GM21423 (cell line): ENCODE data around the gene ZNF654.
"Not testable (repeated sequence)": the region's sequence is repeated elsewhere in the genome, so short reads cannot be mapped to it uniquely, and the experiment has no call there.

Experiments used
- ATAC-seq: cut with Tn5 transposase; IDR thresholded peaks from one replicate; pipeline ENCODE4 v1.9.1; 2021; ENCODE audit warnings: mild to moderate bottlenecking, moderate library complexity; ENCODE audit not compliant: unreplicated experiment

The ZNF654 gene

DNA sequence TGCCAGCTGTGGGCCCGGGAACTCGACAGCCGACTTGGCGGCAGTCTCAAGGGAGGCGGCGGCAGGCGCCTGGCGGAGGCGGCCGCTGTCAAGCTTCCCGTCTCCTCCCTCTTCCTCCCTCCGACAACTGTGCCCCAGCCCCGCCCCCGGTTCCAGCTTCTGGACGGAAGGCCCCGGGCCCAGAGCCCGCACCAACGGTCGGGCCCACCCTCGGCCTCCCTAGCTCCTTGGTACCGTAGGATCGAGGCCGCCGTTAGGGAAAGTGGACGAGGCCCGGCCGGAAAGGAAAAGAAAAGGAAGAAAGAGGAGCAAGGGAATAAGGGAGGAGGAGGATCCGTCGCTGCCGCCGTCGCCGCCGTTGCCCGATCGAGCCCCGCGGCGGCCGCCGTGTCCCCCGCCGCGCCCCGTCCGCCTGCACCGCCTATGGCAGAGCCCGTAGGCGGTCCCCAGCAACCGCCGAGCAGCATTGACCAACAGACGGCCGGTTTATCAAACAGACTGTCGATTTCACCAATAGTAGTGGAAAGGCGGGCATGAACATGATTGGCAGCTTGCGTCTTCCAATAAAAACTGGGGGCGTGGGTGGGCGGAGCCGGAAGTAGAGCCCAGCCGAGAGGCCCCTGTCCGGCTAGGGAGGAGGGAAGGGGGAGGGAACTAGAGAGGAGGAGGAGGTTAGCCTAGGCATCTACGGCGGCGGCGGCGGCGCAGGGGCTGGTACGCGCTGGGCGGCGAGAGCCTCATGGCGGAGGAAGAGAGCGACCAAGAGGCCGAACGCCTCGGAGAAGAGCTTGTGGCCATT, at the start of gene ZNF654, which contains the start of gene CGGBP1:
TSS of gene ZNF654 (plus strand) at position 675 of the 799 bp plus-strand sequence. CDS start at position 740, 65 bp downstream.
TSS of gene CGGBP1 (minus strand) at position 425 of the 799 bp plus-strand sequence. CDS start 3,029 bp downstream, outside the sequence.
- peak; percentile 93 for ATAC-seq

DNA sequence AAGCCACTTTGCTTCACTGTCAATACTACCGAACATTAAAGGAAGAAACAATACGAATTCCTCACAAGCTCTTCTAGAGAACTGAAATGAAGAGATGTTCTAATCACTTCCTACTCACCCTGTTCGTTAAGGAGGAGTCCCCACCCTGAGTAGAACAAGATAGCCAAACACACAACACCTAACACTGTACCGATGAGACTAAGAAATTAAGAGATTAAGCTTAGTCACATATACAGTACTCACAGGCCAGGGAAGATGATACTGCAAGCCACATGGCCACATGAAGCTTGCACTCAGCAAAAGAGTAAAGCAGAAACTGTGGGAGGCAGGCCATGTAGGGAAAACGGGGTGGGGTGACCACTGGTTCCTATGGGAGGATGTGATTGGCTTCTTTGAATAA, 48.2 kb upstream of the ZNF654 start:
- ATAC-seq: no peak

DNA sequence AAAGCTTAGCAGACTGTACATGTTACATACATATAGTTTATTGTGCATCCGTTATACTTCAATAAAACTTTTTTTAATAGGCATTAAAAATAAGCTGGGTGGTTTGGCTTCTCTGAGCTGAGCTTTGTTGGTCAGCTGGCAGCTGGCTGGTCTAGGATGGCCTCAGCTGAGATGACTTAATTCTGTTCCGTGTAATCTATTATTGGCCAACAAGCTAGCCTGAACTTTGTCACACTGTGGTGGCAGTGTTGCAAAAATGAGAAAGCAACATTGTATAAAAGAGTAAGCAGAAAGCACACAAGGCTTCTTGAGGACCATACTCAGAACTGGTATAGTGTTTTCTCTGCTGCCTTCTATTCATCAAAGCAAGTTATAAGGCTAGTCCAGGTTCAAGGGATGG, 45.5 kb upstream of the ZNF654 start:
- no peak for ATAC-seq

DNA sequence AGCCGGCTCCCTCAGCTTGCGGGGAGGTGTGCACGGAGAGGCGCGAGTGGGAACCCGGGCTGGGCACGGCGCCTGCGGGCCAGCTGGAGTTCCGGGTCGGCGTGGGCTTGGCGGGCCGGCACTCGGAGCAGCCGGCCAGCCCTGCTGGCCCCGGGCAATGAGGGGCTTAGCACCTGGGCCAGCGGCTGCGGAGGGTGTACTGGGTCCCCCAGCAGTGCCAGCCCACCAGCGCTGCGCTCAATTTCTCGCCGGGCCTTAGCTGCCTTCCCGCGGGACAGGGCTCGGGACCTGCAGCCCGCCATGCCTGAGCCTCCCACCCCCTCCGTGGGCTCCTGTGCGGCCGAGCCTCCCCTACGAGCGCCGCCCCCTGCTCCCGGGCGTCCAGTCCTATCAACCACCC, 43.4 kb upstream of the ZNF654 start:
- ATAC-seq: not testable (repeated sequence)

DNA sequence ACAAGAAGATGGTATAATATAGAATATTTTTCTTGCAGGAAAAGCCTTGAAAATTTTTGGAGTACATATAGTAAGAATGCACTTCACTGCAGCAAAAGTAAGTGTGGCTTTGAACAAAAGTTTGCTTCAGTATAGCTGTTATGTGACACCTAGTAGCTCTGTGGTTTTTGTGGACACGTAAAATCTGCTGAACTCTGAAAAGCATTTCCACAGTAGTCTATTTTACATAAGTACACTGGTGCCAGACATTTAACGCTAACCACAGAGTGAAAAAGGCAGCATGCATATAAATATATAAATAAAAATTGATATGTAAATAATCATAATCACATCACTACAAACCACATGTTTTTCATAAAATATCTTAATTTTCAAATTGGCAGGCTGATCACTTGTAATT, 40.0 kb upstream of the ZNF654 start:
- peak; percentile 99 for ATAC-seq

DNA sequence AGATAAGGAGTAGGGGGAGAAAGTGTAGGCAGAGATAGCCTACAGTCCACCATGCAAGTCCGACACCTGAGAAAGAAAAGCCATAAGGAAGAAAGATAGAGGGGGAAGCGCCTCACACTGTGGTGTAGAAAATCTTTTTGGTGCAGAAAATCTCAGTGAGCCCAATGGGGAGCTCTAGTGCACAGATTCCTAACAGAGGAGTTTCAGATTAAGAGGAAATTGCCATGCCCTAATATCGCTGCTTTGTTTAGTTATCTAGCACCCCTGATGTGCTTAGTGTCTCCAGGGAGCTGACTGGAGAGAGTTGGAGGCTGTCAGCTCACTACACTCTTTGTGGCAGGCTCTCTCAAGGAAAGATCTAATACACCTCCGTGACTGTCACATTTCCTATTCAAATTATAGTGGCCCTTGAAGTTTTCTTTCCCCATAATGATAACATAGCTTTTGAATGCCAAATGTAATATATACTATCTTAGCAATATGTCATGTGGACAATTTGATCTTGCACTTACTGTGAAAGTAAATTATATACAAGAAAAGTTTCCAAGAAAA, 34.0 kb upstream of the ZNF654 start:
- no peak for ATAC-seq

DNA sequence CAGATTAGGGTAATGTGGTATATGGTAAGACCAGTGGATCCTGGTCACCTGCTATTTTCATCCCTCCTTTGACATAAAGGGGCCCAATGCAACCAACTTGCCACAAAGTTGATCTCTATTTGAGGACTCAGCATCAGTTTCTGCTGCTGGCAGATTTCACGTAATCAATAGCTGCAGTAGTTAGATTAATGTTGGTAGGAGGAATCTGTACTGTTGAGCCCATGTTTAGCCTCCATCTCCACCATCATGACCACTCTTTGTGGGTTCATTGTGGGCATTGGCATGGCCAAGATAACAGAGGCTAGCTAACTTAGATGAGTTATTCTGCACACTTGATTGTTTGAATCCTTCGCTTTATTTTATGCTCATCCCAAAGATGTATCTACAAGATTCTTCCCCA, 30.2 kb upstream of the ZNF654 start:
- ATAC-seq: no peak

DNA sequence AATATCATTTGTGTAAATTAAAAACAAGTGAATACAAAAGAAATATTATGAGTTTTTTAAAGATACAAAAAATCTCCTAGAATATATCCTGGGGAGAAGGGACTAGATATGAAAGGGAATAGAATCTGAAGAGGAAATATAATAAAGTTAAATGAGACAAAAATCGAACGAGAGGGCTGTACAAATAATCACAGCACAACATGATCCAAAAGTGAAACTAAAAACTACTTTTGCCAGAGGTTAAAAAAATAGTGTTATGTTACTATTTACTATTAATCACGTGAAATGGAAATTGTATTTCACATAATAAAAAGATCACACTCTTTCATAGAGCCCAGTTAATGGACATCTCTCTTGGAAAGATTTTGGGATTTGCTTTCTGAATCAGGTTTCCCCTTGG, 28.8 kb upstream of the ZNF654 start:
- no peak for ATAC-seq

DNA sequence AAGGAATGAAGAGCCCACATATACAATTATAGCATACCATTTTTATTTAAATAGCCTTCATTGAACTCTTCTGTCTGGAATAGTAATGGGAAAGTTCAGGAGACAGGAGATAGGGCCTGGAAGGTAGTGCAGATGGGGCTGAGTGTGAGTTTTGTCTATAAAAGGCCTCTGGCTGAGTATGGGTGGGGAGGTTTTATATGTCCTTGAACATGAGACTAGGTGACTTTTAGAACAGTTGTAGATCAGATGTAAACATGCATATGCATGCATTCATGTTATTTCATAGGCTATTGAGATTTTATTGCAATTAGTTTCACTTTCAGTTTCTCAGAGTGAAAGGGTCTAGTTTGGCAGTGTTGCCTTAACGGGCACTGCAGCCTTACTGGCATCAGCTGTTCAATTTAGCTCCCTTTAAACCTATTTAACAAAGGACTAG, 27.4 kb upstream of the ZNF654 start:
- ATAC-seq: peak; percentile 87

DNA sequence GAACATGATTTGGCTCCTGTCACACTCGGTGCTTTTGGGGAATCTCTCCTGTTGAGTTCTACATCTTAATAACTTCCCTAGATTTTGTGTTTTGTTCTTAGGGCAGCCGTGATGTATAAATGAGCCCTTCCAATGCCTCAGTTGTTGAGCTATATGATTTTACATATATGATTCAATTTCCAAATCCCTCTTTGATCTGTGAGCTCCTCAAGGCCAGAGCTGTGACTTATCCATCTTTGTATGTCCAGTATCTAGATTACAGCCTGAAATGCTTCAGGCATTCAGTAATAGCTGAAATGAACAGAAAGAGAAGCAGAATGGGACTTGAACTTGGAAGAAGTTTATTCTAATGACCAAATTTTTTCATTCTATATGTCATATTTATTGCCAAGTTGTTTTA, 26.8 kb upstream of the ZNF654 start:
- ATAC-seq: peak; percentile 22

DNA sequence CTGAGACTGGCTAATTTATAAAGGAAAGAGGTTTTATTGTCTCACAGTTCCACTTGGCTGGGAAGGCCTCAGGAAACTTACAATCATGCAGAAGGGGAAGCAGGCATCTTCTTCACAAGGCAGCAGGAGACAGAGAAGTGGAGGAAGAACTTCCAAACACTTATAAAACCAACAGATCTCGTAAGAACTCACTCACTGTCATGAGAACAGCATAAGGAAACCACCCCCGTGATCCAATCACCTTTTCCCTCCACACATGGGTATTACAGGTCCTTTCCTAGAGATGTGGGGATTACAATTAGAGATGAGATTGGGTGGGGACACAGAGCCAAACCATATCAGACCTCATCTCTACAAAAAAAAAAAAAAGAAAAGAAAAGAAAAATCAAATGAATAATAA, 26.0 kb upstream of the ZNF654 start:
- no peak for ATAC-seq

DNA sequence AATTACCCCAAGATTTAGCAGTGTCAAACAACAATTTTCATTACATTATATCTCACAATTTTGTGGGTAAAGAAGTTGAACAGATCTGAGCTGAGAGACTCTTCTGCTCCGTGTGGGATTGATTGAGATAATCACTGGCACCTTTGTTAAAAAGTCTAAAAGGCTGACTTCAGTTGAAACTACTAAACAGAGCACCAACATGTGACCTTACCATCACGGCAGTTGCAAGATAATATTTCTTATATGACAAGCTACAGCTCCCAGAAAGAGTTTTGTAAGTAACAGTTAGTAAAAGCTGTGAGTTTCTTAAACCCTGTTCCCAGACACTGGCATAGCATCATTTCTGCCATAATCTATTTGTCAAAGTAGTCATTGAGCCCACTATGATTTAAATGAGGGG, 25.2 kb upstream of the ZNF654 start:
- ATAC-seq: no peak

DNA sequence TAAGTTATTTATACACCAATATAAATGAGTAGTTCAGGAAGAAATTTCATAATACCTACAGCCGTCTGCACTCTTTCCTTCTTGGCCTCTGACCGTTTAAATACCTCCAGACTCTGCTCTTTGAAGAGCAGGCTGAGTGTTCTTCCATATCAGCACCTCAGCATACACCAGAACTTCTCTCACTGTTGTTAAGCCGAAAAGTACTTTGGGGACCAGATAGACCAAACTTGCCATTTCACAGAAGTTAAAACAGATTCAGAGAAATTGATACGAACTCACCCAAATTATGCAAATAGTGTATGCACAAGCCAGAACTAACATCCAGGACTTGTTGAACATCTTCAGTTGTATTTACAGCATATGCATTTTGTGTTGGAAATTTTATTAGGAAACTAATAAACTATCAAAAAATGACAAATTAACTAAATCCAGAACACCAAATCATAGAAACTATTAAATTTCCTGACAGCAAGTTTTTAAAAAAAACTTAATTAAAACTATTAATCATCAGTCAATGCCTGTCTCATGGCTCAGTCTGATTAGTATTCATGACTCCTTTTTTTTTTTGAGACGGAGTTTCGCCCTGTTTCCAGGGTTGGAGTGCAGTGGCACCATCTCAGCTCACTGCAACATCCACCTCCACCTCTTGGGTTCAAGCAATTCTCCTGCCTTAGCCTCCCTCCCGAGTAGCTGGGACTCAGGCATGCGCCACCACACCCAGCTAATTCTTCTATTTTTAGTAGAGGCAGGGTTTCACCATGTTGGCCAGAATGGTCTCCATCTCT, 24.4 kb upstream of the ZNF654 start:
- ATAC-seq: no peak

DNA sequence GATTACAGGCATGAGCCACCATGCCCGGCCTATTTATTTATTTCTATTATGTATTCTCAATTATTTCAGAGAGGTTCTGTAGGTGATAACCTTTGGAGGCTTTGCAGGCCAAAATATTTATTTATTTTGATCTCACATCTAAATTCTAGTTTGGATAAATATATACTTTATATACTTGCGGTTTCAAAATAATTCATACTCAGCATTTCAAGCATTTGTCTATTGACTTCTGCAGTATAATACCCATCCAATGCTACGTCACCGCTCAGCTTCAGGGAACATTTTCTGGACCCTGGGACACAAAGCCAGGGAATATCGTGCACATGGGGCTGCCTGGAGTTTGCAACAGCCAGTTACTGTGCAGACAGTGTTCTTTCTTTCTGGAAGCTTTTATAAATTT, 22.8 kb upstream of the ZNF654 start:
- no peak for ATAC-seq

DNA sequence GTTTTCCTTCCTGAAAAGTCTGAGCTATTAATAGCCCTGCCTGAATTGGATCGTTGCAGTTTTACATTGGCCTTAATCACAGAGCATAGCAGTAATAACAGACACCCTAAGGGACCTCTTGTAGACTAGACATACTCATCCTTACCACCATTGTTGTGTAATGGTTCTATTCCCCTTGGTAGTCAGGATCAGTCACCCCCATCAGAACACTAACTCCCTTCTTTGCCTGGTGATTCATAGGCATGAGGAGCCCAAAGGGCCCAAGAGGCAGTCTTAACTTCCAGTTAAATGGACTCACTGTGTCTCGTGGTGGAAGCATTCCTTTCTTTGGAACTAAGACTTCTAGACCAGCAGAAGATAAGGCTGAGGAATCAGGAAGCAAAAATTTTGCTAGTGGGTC, 20.5 kb upstream of the ZNF654 start:
- ATAC-seq: no peak

DNA sequence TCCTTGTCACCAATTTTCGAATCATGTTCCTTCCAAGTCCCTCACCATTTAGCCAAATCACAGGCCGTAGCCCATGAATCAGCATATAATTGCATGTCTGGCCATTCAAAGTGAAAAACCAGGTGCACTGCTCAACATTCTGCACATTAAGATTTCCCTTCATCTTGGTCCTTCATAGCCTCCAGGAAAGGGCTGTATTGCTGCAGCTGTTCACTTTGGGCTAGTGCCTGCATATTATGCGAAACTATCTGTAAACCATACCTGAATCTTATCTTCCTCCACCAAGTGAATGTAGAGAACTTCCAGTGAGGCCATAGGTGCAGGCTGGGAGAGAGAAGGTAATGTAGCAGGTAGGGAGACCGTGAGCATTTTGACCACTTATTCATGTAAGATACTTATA, 18.5 kb upstream of the ZNF654 start:
- ATAC-seq: no peak

DNA sequence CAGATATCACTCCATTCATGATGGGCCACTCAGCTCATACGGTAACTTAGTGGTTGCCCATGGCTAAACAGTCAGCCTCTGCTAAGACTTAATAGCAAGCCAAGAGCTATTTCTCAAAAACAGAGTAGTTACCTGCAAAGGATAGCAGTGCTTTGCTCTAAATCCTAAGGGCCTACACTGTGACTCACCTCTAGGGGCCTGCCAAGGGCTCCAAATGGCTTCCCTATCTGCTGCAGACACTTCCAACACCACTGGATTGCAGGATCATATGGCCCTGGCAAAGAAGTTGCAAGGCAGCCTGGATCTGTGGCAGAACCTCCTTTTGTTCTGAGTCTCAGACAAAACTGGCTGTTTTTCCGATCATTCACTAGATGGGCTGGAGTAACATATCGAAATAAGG, 18.1 kb upstream of the ZNF654 start:
- no peak for ATAC-seq

DNA sequence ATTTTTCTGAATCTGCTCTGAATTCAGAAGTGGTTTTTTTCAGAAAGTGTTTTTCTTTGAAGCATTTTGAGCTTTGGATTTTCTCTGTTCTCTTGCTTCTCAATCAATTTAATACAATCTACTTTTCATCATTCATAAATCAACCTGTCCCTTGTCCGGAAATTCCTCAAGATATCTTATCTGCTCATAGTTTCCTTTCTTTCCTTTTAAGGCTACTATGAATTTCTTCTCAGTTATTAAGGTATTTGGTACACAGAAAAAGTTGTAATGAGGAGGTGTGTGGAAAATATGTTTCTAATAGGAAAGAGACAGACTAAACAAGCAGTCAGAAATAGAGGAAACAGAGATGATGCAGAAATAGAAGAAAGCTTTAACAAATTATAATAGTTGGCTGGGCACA, 14.6 kb upstream of the ZNF654 start:
- ATAC-seq: no peak

DNA sequence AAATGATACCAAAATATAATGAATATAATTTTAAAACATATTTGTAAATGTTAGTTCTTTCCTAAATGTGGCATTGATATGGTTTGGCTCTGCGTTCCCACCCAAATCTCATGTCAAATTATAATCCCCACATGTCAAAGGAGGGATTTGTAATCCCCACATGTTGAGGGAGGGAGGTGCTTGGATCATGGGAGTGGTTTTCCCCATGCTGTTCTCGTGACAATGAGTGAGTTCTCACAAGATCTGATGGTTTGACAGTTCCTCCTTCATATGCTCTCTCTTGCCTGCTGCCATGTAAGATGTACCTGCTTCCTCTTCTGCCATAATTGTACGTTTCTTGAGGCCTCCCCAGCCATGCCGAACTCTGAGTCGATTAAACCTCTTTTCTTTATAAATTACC, 12.3 kb upstream of the ZNF654 start:
- no peak for ATAC-seq

DNA sequence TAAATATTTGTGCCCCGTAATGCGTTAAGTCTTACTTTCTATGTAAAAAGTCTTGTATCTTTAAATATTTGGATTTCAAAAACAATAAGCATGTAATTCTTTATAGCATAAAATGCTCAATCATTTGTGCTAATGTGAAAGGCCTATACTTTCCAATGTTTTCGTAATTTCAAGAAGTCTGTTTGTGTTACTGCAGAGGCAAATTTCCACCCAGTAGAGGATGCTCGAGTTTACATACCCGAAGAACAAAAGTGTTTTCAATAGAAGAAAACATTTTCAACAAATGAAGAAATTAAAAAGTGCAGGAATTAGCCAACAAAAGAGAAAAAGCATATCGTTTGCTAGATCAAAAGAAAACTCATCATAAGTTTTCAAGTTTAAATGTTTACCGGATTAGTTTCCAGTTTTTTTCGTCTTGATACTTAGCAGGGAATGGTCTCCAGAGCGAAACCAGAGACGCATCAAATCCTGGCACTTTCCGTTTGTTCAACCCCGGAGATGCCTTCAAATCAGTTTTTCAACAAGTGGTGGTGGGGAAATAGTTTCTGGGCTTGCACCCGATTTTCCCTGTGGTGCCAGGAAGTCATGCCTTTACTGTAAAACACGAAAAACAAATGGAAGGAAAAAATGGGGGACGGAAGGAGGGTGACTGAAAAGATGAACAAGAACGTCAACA, 1.3 kb upstream of the ZNF654 start:
- no peak for ATAC-seq

DNA sequence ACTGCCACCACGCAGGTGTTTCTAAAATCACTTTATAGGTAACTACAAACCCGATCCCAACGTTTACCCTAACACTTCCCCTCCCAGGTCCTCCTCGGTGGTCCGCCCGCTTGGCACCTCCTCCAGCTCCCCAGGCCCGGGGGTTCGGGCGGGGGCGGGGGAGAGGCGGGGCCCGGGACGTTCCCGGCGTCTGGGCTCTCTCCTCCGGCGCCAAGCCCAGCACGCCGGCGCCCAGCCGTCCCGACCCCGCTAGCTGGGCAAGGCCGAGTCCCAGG, 812 bp upstream of the ZNF654 start:
- no peak for ATAC-seq
